GM18517 (cell line): ENCODE measurements around the gene GEMIN7.

Experiments
- ATAC-seq: cut with Tn5 transposase; IDR thresholded peaks from one replicate; pipeline ENCODE4 v1.9.1; 2021; ENCODE audit warnings: mild to moderate bottlenecking, moderate library complexity; ENCODE audit not compliant: unreplicated experiment

Gene GEMIN7, protein sequence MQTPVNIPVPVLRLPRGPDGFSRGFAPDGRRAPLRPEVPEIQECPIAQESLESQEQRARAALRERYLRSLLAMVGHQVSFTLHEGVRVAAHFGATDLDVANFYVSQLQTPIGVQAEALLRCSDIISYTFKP

DNA sequence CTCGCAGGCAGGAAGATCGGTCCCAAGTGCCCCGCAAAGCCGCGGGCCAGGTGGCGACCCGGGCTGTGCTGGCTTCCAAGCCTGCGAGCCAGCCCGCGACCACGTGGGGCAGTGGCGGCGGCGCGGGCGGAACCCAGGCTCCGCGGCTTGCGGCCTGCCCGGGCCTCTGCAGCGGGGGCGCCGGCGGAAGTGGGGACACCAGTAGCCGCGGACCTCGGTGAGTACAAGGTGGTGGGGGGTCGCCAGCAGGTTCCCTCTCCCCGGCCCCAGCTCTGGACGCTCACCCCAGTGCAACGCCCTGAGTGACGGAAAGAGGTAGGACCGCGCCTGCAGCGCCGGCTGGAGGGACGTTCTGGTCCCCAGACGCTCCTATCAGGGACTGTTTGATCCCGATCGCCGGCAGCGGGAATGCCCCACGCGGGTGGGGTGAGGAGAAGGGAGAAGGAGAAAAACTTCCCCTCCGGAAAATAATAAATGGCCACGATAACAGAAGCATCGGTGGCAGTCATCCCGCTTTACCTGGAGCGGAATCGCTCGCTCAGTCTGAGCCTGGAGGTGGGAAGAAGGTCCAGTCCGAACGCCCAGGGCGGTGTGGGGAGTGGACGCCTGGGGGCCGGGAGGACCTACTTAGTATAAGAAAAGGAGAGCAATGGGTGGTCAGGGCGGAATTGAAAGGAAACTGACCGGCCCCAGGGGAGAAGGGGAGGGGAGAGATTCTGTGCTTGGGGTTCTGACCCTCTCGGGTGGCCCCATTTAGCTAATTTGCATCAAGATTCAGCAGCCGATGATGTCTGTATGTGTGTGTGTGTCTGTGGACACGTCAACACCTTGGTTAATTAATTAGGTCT, at the start of gene GEMIN7:
Gene GEMIN7 (plus strand): TSS at position 198 of the 848 bp plus-strand sequence. CDS start 10,855 bp downstream, outside the sequence.
- ATAC-seq: no peak

DNA sequence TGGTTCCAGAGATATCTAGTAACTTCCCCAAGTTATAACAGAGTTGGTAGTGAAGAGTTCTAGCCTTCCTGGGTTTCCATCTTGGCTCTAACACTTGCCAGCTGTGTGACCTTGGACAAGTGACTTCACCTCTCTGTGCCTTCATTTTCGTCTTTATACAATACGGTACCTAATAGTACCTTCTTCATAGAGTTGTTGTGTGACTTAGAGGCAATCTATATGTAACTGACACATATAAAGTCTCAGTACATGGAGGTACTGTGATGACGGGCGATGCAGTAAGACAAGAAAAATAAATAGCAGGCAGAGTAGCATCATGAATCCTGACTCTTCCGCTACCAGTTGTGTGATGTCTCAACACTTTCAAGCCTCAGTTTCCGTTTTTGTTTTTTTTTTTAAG, 48.2 kb upstream of the GEMIN7 start:
- ATAC-seq: no peak

DNA sequence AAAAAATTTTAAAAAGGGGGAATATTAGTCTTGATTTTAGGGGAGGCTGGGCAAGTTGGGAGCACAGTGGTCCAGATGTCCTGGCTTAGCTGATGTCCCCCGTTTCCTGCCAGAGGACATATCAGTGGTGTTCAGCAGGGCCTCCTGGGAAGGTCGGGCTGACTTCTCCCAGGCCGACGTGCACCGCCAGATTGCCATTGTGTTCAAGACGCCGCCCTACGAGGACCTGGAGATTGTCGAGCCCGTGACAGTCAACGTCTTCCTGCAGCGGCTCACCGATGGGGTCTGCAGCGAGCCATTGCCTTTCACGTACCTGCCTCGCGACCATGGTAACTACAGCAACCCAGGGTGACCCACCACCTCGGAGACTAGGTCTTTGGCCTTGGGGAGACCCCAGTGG, 46.6 kb upstream of the GEMIN7 start:
- ATAC-seq: no peak

DNA sequence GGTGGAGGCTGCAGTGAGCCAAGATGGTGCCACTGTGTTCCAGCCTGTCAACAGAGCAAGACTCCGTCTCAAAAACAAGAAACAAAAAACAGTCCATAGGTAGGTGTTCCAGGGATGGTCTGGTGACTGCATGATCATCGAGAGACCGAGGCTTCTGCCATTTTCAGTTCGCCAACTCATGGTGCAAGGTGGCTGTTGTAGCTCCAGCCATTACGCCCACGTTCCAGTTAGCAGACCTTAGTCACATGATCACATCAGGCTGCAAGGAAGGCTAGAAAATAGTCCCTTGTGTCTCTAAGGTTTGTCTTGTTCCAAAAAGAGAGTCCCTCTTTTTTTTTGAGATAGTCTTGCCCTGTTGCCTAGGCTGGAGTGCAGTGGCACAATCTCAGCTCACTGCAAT, 43.3 kb upstream of the GEMIN7 start:
- ATAC-seq: no peak

DNA sequence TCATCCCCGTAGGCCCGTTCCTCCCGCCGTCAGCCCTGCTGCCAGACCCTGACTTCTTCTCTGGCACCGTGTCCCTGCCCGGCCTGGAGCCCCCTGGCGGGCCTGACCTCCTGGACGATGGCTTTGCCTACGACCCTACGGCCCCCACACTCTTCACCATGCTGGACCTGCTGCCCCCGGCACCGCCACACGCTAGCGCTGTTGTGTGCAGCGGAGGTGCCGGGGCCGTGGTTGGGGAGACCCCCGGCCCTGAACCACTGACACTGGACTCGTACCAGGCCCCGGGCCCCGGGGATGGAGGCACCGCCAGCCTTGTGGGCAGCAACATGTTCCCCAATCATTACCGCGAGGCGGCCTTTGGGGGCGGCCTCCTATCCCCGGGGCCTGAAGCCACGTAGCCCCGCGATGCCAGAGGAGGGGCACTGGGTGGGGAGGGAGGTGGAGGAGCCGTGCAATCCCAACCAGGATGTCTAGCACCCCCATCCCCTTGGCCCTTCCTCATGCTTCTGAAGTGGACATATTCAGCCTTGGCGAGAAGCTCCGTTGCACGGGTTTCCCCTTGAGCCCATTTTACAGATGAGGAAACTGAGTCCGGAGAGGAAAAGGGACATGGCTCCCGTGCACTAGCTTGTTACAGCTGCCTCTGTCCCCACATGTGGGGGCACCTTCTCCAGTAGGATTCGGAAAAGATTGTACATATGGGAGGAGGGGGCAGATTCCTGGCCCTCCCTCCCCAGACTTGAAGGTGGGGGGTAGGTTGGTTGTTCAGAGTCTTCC, 41.5 kb upstream of the GEMIN7 start:
- ATAC-seq: no peak

DNA sequence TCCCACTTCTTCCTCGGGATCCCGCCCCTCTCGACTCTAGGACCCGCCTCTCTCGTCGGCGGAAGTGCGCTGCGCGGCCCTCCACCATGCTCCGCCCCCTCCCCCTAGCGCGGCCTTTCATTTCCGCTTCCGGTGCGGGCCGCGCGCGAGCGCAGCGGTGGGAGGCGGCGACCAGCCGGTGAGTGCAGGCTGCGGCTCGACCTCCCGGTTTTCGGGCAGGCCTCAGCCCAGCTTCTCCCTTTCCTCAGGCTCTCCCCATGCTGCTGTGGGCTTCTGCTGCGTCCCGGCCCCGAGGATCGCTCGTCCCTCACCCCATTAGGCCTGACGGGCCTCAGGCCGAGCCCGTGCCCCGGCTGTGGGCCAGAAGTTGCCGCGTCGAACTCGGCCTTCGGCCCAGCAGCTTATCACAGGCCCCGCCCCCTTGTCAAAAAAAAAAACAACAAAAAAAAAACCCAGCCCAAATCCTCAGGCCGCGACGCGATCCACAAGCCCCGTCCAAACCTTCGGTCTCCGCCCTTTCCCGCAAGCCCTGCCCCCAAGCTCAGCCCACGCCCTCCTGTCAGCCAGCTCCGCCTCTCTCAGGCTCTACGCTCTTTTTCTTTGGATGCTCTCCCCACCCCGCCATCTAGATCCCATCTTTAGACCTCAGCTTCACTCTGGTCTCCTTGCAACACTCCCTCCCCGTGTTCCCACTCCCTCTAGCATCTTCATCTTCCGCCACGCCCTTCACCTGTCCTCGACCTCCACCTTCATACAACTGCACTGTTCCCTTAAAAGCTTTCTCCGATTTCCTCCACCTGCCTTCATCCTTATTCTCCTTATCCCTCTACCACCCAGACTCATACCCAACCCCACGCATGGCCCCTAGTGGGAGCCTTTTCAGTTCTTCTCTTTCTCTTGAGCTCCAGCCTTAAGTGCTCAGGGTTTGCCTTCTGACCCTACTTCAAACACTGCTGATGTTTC, 39.8 kb upstream of the GEMIN7 start, which contains the start of gene CLASRP:
Gene CLASRP (plus strand): TSS at position 115 of the 963 bp plus-strand sequence. CDS start 1,168 bp downstream, outside the sequence.
- peak; percentile 54 for ATAC-seq

DNA sequence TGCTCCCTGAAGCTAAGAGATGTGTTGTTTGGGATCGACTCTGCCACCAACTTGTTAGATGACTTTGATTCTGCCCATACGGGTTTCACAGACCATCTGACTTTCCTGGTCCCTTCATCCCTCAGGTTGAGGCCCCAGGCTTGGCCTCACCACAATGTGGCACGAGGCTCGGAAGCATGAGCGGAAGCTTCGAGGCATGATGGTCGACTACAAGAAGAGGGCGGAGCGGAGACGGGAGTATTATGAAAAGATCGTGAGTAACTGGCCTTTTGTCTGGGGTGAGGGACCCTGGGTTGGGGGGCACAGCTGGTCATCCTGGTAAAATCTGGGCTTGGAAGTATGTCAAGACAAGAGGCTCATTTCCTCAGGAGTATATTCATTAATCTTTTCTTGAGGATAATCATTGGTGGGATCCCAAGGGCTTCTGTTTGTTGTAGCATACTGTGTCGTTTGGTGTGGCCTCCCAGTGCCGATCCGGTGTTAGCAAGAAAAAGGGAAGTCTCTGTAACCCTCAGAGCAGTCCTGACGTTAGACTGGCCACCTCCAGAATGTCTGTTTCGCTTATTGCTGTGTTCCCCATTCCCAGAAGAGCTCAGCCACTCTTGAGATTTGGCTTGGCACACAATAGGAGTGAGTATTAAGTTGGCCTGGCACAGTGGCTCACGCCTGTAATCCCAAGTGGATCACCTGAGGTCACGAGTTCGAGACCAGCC, 38.8 kb upstream of the GEMIN7 start:
- ATAC-seq: no peak

DNA sequence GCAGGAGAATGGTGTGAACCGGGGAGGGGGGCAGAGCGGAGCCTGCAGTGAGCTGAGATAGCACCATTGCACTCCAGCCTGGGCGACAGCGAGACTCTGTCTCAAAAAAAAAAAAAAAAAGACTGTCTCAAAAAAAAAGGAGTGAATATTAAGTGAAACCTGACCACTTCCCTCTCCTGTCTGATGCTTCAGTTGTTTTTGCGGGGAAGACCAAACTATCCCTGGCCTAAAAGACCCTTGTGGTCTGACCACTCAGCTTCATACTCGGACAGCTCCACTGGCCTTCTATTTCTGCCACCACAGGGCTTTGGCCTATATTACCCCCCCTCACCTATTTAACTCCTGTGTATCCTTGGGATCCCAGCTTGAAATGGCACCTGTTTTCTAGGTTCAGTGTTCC, 37.9 kb upstream of the GEMIN7 start:
- ATAC-seq: no peak

DNA sequence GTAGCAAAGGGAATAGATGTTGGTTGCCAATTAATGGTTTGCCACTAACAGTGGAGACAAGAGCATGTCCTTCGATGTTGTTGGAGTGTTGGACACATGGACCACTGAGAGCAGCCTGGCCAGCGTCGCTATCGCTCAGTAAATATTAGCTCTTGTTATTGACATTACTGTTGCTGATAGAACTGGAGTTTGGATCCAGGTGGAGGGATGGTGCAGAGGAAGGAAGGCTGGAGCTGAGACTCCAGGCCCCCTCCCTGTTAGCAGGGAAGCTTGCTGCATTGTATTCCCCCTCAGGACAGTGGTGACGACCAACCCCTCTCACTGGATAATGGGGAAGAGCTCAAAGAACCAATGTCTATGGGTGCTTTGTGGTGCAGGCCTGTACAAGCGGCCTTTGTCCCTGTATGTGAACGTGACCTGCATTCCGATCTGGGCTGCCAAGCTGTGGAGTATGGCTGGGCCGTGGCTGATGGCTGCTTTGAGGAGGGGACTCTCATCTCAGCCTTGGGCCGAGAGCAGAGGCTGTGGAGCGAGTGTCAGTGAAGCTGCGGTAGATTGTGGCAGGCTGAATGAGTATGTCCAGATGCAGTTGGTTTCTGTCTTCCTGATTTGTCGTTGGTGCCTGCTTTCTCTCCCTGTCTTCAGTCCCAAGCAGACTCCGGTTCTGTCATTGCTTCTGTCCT, 33.2 kb upstream of the GEMIN7 start:
- ATAC-seq: no peak

DNA sequence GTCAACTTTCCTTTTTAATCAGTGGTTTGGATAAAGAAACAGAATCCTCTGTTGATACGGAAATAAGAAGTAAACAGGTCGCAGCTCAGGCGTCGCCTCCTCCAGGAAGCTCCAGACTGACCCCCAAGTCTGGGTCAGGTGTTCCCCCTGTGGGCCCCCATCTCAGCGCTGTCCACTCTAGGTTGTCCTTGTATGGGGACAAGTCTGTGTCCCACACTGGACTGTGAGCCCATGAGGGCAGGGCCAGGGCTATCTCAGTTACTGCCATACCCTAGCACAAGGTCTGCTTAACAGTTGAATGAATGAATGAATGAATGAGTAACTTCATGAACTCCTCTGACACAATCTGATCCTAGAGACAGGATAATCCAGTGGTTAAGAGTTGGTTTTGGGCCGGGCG, 32.7 kb upstream of the GEMIN7 start:
- ATAC-seq: no peak

DNA sequence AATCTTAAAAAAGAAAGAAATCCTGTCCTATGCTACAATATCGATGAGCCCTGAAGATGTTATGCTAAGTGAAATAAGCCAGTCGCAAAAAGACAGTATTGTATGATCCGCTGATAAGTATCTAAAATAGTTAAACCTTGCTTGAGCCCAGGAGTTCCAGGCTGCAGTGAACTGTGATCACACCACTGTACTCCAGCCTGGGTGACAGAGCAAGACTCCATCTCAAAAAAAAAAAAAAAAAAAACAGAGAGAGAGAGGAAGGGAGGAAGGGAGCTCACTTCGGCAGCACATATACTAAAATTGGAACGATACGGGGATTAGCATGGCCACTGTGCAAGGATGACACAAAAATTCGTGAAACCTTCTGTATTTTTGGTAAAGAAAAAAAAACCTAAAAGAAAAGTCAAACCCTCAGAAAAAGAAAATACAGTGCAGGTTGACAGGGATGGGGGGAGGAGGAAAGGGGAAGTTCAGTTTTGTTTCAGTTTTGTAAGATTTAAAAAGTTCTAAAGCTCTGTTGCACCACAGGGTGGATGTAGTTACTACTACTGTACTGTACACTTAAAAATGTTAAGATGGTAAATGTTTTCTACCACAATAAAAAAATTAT, 31.8 kb upstream of the GEMIN7 start:
- peak; percentile 69 for ATAC-seq

DNA sequence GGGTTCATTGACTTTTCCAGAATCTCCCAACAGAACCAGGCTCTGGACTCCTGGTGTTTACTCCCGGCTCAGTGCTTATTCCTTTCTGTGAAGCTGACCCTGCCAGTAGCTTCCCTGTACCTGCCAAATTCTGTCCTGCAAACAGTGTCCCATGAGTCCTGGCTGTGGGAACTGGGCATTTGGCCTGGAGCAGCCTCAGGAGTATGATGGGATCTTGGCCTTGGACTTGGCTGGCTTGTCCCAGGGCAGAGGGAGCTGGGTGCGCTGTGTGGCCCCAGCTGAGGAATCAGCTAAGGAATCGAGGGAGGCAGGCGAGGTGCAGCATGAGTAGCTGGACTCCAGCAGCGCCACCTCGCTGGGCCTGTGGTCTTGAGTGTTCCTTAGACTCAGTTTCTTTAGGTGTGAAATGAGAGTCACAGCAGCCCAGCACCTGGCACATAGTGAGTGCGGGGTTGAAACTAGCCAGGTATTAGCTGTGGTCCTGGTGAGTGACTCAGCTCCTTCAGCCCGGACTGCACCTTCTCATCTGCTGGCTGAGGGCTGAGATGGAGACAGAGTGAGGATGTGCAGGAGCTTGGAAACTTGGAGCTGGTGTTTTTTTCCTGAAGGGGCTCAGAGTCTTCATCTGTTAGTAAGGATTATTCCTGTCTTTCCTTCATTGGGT, 29.9 kb upstream of the GEMIN7 start:
- ATAC-seq: no peak

DNA sequence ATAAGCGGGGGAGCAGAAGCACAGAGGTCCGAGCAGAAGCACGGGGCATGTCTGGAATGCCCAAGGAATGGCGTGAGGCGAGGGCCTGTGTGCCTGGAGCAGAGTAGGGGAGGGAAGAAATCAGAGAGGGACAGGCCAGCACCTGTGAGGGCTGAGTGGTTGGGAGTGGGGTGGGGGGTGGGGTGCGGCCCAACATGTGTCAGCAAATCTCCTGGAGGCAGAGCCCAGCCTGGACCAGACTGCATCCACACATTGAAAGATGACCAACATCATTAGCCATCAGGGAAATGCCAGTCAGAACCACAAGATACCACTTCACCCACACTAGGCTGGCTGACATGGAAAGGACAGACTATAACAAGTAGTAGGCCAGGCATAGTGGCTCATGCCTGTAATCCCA, 29.0 kb upstream of the GEMIN7 start:
- no peak for ATAC-seq

DNA sequence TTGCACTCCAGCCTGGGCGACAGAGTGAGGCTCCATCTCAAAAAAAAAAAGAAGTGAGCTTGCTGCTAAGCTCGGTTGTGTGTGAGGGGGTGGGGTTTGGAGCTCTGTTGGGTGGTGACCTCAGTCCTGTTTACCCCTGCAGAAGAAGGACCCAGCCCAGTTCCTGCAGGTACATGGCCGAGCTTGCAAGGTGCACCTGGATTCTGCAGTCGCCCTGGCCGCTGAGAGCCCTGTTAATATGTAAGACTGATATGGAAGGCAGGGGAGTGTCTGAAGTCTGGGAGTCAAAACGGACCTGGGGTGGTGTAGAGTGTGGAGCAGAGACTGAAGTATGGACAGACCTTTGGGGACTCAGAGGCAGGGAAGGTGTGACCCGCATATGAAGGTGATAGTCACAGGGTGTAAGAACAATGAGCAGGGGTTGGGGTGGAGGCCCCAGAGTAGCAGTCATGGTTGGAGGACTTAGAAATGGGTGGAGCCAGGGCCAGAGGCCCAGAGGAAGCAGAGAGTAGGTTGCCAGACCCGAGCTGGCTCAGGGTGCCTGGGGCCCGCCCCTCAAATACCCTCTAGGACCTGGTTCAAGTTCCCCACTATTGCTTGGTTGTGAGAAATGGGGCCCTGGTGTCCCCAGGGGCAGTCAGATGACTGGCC, 27.0 kb upstream of the GEMIN7 start:
- ATAC-seq: no peak

DNA sequence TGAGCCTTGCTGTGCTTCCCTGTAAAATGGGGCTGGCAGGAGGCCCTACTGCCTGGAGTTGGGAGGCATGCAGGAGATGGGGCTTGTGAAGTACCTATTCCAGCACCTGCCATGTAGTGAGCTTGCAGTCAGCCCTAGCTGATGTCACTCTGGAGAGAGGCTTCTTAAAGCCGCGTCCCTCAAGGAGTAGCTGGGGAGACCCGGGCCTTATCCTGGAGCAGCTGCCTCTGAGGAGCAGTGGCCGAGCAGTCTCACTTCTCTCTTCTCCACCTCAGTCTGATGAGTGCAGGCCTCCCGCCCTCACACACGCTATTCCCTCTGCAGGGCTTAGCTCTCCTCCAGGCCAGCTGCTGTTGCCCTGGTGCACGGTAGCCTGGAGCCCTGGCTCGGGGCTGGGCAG, 22.2 kb upstream of the GEMIN7 start:
- ATAC-seq: no peak

DNA sequence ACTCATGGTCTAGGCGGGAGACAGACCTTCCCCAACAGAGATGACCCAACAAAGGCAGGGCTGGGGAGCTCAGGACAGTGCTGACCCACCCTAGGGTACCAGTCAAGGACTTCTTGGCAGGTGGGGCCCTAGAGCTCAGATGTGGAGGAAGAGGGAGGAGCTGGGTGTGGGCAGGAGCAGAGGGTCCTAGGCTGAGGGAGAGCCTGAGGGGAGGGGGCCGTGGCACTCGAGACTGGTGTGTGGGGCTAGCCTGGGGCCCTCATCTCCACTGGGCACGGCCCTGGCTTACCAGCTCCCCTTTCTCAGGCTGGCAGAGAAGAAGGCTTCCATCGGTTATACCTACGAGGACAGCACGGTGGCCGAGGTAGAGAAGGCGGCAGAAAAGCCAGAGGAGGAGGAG, 21.6 kb upstream of the GEMIN7 start:
- no peak for ATAC-seq

DNA sequence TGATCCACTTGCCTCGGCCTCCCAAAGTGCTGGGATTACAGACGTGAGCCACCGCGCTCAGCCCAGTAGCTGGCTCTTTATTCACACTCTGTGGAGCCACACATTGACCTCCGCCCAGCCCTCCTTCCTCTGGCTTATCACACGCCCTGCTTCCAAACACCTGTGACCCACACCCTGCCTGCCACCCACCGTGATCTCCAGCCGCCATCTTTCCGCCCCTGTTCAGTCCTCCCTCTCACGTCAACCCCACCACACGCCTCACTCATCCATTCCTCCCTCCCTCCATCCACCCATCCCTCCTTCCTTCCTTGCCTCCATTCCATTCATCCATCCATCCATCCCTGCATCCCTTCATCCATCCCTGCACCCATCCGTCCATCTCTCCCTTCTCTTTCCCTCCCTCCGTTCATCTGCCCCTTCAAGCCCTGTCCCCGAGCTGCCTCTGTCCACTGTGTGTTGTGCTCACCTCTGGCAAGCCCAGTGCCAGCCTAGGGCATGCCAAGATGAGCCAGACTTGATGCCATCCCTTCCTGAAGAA, 20.4 kb upstream of the GEMIN7 start:
- ATAC-seq: no peak
